IMR-90 (cell line): ENCODE measurements around the gene FOXP1. TPM values are rescaled to one million over a fixed set of nuclear protein-coding genes. Genes with fewer than 3 reads are reported as not detected.

Source experiments
- ATAC-seq: fragments of 200-7000 bp; cut with Tn5 transposase; 2 replicates; pipeline ENCODE4 v1.9.1; 2020; ENCODE audit warnings: low read depth, mild to moderate bottlenecking, moderate library complexity
- BruUV-seq: library from RNA; stranded (reverse); fragments of 400-500 nt; replicated peaks from 2 replicates; lab custom pipeline; 2021; lab: Mats Ljungman, UMichigan
- CTCF ChIA-PET: fragments of 300-600 bp; formaldehyde crosslinking; extraction: SDS; loops from one replicate; lab custom pipeline; 2021; ENCODE audit warnings: antibody characterized with exemption; lab: Yijun Ruan, JAX
- POLR2A ChIA-PET: fragments of 300-600 bp; sonication (Branson Sonifier 250); formaldehyde crosslinking; loops from one replicate; lab custom pipeline; 2022; ENCODE audit warnings: antibody characterized with exemption; ENCODE audit not compliant: unreplicated experiment; lab: Charles Lee
- DNase-seq: peaks from one replicate; pipeline ENCODE4 v3.0.0; 2013
- H2AFZ ChIP-seq: replicated peaks from 2 replicates; pipeline ENCODE3; 2013; ENCODE audit warnings: low read length, mild to moderate bottlenecking; ENCODE audit not compliant: poor library complexity
- H2AK5ac ChIP-seq: 2 replicates; pipeline ENCODE4 v1.6.1; 2013; ENCODE audit warnings: low read depth, low read length, inconsistent platforms
- H2AK9ac ChIP-seq: replicated peaks from 2 replicates; pipeline ENCODE3; 2013; ENCODE audit warnings: mild to moderate bottlenecking, low read depth, low read length, moderate library complexity; ENCODE audit not compliant: poor library complexity
- H2BK120ac ChIP-seq: 2 replicates; pipeline ENCODE4 v1.6.1; 2013; ENCODE audit warnings: low read depth, low read length, inconsistent platforms
- H2BK15ac ChIP-seq: 3 replicates; pipeline ENCODE4 v1.6.1; 2013; ENCODE audit warnings: low read depth, low read length, inconsistent platforms
- H2BK20ac ChIP-seq: 2 replicates; pipeline ENCODE4 v1.6.1; 2013; ENCODE audit warnings: low read depth, mild to moderate bottlenecking, inconsistent platforms, low read length, moderate library complexity
- H2BK5ac ChIP-seq: 2 replicates; pipeline ENCODE4 v1.6.1; 2013; ENCODE audit warnings: mild to moderate bottlenecking, low read depth, low read length, inconsistent platforms; ENCODE audit not compliant: poor library complexity, severe bottlenecking
- H3K14ac ChIP-seq: replicated peaks from 2 replicates; pipeline ENCODE4 v1.6.1; 2013; ENCODE audit warnings: low read depth, low read length, inconsistent platforms
- H3K18ac ChIP-seq: 2 replicates; pipeline ENCODE4 v1.6.1; 2013; ENCODE audit warnings: low read depth, low read length, control low read depth
- H3K23ac ChIP-seq: 2 replicates; pipeline ENCODE4 v1.6.1; 2013; ENCODE audit warnings: low read depth, low read length, inconsistent platforms
- H3K27ac ChIP-seq: 2 replicates; pipeline ENCODE4 v1.5.1; 2013; ENCODE audit warnings: mild to moderate bottlenecking, control low read depth, low read length; ENCODE audit not compliant: insufficient read depth
- H3K27me3 ChIP-seq: 2 replicates; pipeline ENCODE4 v1.6.1; 2013; ENCODE audit warnings: low read length; ENCODE audit not compliant: control insufficient read depth, insufficient read depth
- H3K36me3 ChIP-seq: 2 replicates; pipeline ENCODE4 v1.6.1; 2013; ENCODE audit warnings: low read length, mixed read lengths; ENCODE audit not compliant: control insufficient read depth, insufficient read depth
- H3K4ac ChIP-seq: 2 replicates; pipeline ENCODE4 v1.6.1; 2013; ENCODE audit warnings: low read depth, low read length, inconsistent platforms
- H3K4me1 ChIP-seq: 2 replicates; pipeline ENCODE4 v1.6.1; 2013; ENCODE audit warnings: low read length, mixed read lengths; ENCODE audit not compliant: control insufficient read depth, insufficient read depth
- H3K4me2 ChIP-seq: 2 replicates; pipeline ENCODE4 v1.6.1; 2013; ENCODE audit warnings: low read depth, mild to moderate bottlenecking, control low read depth, low read length, moderate library complexity
- H3K4me3 ChIP-seq: 2 replicates; pipeline ENCODE4 v1.5.1; 2013; ENCODE audit warnings: low read depth, mild to moderate bottlenecking, control low read depth, low read length, moderate library complexity; ENCODE audit not compliant: insufficient read depth
- H3K56ac ChIP-seq: 2 replicates; pipeline ENCODE4 v1.6.1; 2013; ENCODE audit warnings: low read length, inconsistent platforms; ENCODE audit not compliant: insufficient read depth; ENCODE audit errors: extremely low read depth
- H3K79me1 ChIP-seq, 2 experiments: 2 replicates each; pipeline ENCODE4 v1.6.1; 2013; ENCODE audit warnings: low read length in 2 of 2, inconsistent platforms in 1 of 2, low read depth in 1 of 2
- H3K9ac ChIP-seq: 2 replicates; pipeline ENCODE4 v1.6.1; 2013; ENCODE audit warnings: low read depth, low read length, control low read depth
- H3K9me1 ChIP-seq: 2 replicates; pipeline ENCODE4 v1.6.1; 2013; ENCODE audit warnings: low read length, inconsistent platforms; ENCODE audit not compliant: insufficient read depth
- H3K9me3 ChIP-seq: 2 replicates; pipeline ENCODE4 v1.6.1; 2013; ENCODE audit warnings: low read length; ENCODE audit not compliant: control insufficient read depth, insufficient read depth
- H4K20me1 ChIP-seq: 2 replicates; pipeline ENCODE4 v1.6.1; 2013; ENCODE audit warnings: low read length, inconsistent platforms; ENCODE audit not compliant: insufficient read depth
- H4K5ac ChIP-seq: 2 replicates; pipeline ENCODE4 v1.6.1; 2013; ENCODE audit warnings: mild to moderate bottlenecking, low read depth, low read length, control low read depth
- H4K8ac ChIP-seq, 2 experiments: 2 replicates each; pipeline ENCODE4 v1.6.1; 2013; ENCODE audit warnings: low read depth in 2 of 2, low read length in 2 of 2, control low read depth in 1 of 2, inconsistent platforms in 1 of 2
- H4K91ac ChIP-seq: 2 replicates; pipeline ENCODE4 v1.6.1; 2013; ENCODE audit warnings: low read depth, low read length, inconsistent platforms; ENCODE audit not compliant: insufficient read depth
- MAZ ChIP-seq: IDR thresholded peaks from 2 replicates; pipeline ENCODE4 v1.6.1; 2012; ENCODE audit warnings: low read depth, mild to moderate bottlenecking, low read length, improper control_type of control experiment, moderate library complexity, borderline replicate concordance
- POLR2A ChIP-seq: IDR thresholded peaks from 2 replicates; pipeline ENCODE4 v1.6.1; 2012; ENCODE audit warnings: mild to moderate bottlenecking, low read depth, low read length
- RFX5 ChIP-seq: IDR thresholded peaks from 2 replicates; pipeline ENCODE4 v1.8.0; 2012; ENCODE audit warnings: low read depth, mild to moderate bottlenecking, low read length, moderate library complexity
- WGBS, 2 experiments: methylation state at CpG; one replicate each; pipeline versions ENCODE4 v1.1.5 to v1.1.7; 2013; ENCODE audit warnings: missing lambda C conversion rate in 2 of 2; ENCODE audit not compliant: insufficient read length in 1 of 2; ENCODE audit errors: extremely low coverage in 2 of 2; 5-methylcytosine and 5-hydroxymethylcytosine counted together
- dilution Hi-C: fragments of 300-500 bp; cut with HindIII; formaldehyde crosslinking; loops from one replicate; pipeline ENCODE4 v1.14.3; 2018; ENCODE audit warnings: low sequenced_read_pairs; ENCODE audit not compliant: unreplicated experiment
- in situ Hi-C: fragments of 300-500 bp; cut with MboI; formaldehyde crosslinking; loops from 3 replicates; pipeline ENCODE4 v1.14.3; 2019; ENCODE audit warnings: low sequenced_read_pairs, inconsistent platforms, mixed read lengths
- intact Hi-C: fragments of 100-400 bp; cut with micrococcal nuclease; formaldehyde crosslinking; loops from 2 replicates; pipeline ENCODE4 v1.10.0; 2022
- polyA plus RNA-seq, 3 experiments: library from polyadenylated mRNA; depleted of rRNA; stranded (reverse); fragments of >200 nt; gene quantifications; 2 replicates each; pipeline ENCODE4 v1.2.3, GENCODE V29; 2012; ENCODE audit warnings: low replicate concordance in 1 of 3
- total RNA-seq: library from RNA; depleted of rRNA; stranded (reverse); fragments of >200 nt; gene quantifications from 2 replicates; pipeline ENCODE4 v1.2.3, GENCODE V29; 2012
- TF ChIP-seq, protein P1 (sequence below): conservative IDR thresholded peaks from 2 replicates; pipeline ENCODE4 v1.5.1; 2012; ENCODE audit warnings: mild to moderate bottlenecking, low read depth, low read length, improper control_type of control experiment

FOXP1 gene
- total and polyA plus RNA-seq, 2 of the 4 experiments (the other 2 are of a cell fraction) = 37.0 to 132 TPM

DNA sequence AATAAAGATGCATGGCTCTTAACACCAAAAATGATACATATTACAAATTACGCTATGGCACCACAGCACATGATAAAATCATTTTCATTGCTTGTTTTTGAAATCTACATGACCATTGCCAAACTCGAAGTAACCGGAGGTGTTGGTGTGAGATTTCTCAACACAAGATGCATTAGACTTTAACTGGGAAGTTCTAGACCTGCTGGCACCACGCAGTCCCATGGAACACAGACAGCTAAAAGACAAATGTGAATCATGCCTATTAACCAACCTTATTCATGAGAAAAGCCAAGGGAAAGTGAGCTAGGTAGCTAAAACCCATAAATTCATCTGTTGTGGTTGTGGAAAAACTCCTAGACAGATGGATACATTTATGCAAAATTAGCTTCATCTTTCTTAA, 595.4 kb downstream of the FOXP1 start:
- Histone ChIP-seq H3K27me3 (no peaks in the 10 kb centered on the region), H3K23ac (no peak overlapping the region; the same call in 1 of the 2 replicates), H3K4ac (peak overlapping the region; percentile 60; the same call in 1 of the 2 replicates), H3K4me1 (peaks cover 26% of the 10 kb centered on the region), H3K9ac (no peak overlapping the region), H2AK5ac (0 out of 2 replicates have a peak overlapping the region, but pooled peaks have one; percentile 14), H2AK9ac (no peak overlapping the region), H3K9me1 (peaks cover 18% of the 10 kb centered on the region), H3K4me2 (no peak overlapping the region), H2BK120ac (peak overlapping the region; percentile 16), H4K20me1 (no peaks in the 10 kb centered on the region), H3K27ac (peak overlapping the region; percentile 0; the same call in 1 of the 2 replicates), H4K91ac (peak overlapping the region; percentile 2; the same call in 1 of the 2 replicates), H3K14ac (no peak overlapping the region; the same call in 1 of the 2 replicates), H3K18ac (peak overlapping the region; percentile 42; the same call in 1 of the 2 replicates), H2BK5ac (peak overlapping the region; percentile 81), H3K9me3 (no peaks in the 10 kb centered on the region), H3K4me3 (no peak overlapping the region), H4K5ac (peak overlapping the region; percentile 82; the same call in 1 of the 2 replicates), H3K79me1 (peaks cover 51 to 81% of the 10 kb centered on the region in 2 experiments), H4K8ac (peak overlapping the region; percentile 20 to 26; a peak in 3 of 4 replicates), H2BK15ac (peak overlapping the region; percentile 39; the same call in 1 of the 3 replicates), H3K56ac (no peak overlapping the region), H3K36me3 (peaks cover 35% of the 10 kb centered on the region), H2BK20ac (no peak overlapping the region; the same call in 1 of the 2 replicates), H2AFZ (no peak overlapping the region)
- BruUV-seq = no TSS peak
- WGBS, 2 experiments = no CpG with 5 or more reads among the region's 4 CpGs
- in situ Hi-C loops = no loop called here
- intact Hi-C loops = loop anchor here (5.0 to 10.0 kb wide), 3 partner anchors 117 to 467 kb away; no protein-coding TSS in a partner anchor
- no peak for DNase-seq
- TF ChIP-seq POLR2A = no peak
- TF ChIP-seq, protein P1, sequence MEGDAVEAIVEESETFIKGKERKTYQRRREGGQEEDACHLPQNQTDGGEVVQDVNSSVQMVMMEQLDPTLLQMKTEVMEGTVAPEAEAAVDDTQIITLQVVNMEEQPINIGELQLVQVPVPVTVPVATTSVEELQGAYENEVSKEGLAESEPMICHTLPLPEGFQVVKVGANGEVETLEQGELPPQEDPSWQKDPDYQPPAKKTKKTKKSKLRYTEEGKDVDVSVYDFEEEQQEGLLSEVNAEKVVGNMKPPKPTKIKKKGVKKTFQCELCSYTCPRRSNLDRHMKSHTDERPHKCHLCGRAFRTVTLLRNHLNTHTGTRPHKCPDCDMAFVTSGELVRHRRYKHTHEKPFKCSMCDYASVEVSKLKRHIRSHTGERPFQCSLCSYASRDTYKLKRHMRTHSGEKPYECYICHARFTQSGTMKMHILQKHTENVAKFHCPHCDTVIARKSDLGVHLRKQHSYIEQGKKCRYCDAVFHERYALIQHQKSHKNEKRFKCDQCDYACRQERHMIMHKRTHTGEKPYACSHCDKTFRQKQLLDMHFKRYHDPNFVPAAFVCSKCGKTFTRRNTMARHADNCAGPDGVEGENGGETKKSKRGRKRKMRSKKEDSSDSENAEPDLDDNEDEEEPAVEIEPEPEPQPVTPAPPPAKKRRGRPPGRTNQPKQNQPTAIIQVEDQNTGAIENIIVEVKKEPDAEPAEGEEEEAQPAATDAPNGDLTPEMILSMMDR = no peak
- no peak for TF ChIP-seq RFX5
- no peak for TF ChIP-seq MAZ
- CTCF ChIA-PET = interaction anchor here (0.6 to 1.4 kb wide), 2 partner anchors 41 to 562 kb away, joined by 3 read pairs; no protein-coding TSS in a partner anchor
- dilution Hi-C loops = no loop called here
- ATAC-seq = no peak
- POLR2A ChIA-PET = no interaction called here
